ENCODE measurements around the gene GNPTAB. TPM values are rescaled to one million over a fixed set of nuclear protein-coding genes. Genes with fewer than 3 reads are reported as not detected.

The GNPTAB gene
- total RNA-seq, 1 experiment from 2014 or later: 25.4 TPM

DNA sequence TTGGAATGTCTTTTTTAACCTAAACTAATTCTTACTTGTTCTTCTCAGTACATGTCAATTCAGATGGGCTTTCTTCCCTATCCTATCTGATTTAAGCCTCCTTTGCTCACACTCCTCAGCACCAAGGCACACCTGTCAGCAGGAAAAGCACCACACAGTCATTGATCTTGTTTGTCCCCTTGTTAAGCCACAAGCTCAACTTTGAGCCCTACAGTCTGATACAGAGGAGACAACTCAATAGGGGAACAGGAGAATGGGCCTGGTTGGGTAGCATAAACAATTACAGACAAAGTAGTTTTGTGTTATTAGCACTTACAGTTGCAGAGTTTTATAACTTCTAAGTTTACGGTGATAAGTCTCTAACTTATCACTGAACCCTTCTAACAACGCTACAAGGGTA lies 62.0 kb downstream of the GNPTAB start (continued):
- TF ChIP-seq, protein P1, sequence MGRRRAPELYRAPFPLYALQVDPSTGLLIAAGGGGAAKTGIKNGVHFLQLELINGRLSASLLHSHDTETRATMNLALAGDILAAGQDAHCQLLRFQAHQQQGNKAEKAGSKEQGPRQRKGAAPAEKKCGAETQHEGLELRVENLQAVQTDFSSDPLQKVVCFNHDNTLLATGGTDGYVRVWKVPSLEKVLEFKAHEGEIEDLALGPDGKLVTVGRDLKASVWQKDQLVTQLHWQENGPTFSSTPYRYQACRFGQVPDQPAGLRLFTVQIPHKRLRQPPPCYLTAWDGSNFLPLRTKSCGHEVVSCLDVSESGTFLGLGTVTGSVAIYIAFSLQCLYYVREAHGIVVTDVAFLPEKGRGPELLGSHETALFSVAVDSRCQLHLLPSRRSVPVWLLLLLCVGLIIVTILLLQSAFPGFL (CRISPR knock-in tag; IDR thresholded peaks at IDR 0.05; ENCODE audit: borderline replicate concordance): no peak
- TF ChIP-seq, protein P2, sequence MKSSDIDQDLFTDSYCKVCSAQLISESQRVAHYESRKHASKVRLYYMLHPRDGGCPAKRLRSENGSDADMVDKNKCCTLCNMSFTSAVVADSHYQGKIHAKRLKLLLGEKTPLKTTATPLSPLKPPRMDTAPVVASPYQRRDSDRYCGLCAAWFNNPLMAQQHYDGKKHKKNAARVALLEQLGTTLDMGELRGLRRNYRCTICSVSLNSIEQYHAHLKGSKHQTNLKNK (CRISPR knock-in tag; IDR thresholded peaks at IDR 0.05): no peak

DNA sequence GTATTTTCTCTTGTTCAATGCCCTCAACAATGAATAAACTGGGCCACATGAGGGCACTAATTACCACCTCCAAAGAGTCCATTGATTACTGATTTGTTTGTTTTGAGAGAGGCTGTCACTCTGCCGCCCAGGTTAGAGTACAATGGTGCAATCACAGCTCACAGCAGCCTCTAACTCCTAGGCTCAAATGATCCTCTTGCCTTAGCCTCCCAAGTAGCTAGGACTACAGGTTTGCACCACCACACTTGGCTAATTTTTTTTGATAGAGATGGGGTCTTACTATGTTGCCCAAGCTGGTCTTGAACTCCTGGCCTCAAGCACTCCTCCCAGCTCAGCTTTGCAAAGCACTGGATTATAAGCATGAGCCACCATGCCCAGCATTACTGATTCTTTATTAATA lies 63.2 kb downstream of the GNPTAB start:
- no peaks in the 10 kb centered on the region for H3K9me3 Mint-ChIP-seq
- DNase-seq (ENCODE audit: low spot score) (no peak), ATAC-seq (no peak)
- no peaks in the 10 kb centered on the region for H3K4me1 Mint-ChIP-seq
- H3K27ac Mint-ChIP-seq: no peak overlapping the region
- TF ChIP-seq MXD4 (CRISPR knock-in tag; IDR thresholded peaks at IDR 0.05; ENCODE audit: borderline replicate concordance): no peak
- no peak for TF ChIP-seq JUN (CRISPR knock-in tag; IDR thresholded peaks at IDR 0.05)
- TF ChIP-seq ZNF138 (CRISPR knock-in tag; conservative IDR thresholded peaks at IDR 0.05): no peak
- TF ChIP-seq, protein P3, sequence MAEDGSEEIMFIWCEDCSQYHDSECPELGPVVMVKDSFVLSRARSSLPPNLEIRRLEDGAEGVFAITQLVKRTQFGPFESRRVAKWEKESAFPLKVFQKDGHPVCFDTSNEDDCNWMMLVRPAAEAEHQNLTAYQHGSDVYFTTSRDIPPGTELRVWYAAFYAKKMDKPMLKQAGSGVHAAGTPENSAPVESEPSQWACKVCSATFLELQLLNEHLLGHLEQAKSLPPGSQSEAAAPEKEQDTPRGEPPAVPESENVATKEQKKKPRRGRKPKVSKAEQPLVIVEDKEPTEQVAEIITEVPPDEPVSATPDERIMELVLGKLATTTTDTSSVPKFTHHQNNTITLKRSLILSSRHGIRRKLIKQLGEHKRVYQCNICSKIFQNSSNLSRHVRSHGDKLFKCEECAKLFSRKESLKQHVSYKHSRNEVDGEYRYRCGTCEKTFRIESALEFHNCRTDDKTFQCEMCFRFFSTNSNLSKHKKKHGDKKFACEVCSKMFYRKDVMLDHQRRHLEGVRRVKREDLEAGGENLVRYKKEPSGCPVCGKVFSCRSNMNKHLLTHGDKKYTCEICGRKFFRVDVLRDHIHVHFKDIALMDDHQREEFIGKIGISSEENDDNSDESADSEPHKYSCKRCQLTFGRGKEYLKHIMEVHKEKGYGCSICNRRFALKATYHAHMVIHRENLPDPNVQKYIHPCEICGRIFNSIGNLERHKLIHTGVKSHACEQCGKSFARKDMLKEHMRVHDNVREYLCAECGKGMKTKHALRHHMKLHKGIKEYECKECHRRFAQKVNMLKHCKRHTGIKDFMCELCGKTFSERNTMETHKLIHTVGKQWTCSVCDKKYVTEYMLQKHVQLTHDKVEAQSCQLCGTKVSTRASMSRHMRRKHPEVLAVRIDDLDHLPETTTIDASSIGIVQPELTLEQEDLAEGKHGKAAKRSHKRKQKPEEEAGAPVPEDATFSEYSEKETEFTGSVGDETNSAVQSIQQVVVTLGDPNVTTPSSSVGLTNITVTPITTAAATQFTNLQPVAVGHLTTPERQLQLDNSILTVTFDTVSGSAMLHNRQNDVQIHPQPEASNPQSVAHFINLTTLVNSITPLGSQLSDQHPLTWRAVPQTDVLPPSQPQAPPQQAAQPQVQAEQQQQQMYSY (CRISPR knock-in tag; IDR thresholded peaks at IDR 0.05): no peak
- TF ChIP-seq MYBL2 (CRISPR knock-in tag; IDR thresholded peaks at IDR 0.05): no peak
- TF ChIP-seq, protein P4, sequence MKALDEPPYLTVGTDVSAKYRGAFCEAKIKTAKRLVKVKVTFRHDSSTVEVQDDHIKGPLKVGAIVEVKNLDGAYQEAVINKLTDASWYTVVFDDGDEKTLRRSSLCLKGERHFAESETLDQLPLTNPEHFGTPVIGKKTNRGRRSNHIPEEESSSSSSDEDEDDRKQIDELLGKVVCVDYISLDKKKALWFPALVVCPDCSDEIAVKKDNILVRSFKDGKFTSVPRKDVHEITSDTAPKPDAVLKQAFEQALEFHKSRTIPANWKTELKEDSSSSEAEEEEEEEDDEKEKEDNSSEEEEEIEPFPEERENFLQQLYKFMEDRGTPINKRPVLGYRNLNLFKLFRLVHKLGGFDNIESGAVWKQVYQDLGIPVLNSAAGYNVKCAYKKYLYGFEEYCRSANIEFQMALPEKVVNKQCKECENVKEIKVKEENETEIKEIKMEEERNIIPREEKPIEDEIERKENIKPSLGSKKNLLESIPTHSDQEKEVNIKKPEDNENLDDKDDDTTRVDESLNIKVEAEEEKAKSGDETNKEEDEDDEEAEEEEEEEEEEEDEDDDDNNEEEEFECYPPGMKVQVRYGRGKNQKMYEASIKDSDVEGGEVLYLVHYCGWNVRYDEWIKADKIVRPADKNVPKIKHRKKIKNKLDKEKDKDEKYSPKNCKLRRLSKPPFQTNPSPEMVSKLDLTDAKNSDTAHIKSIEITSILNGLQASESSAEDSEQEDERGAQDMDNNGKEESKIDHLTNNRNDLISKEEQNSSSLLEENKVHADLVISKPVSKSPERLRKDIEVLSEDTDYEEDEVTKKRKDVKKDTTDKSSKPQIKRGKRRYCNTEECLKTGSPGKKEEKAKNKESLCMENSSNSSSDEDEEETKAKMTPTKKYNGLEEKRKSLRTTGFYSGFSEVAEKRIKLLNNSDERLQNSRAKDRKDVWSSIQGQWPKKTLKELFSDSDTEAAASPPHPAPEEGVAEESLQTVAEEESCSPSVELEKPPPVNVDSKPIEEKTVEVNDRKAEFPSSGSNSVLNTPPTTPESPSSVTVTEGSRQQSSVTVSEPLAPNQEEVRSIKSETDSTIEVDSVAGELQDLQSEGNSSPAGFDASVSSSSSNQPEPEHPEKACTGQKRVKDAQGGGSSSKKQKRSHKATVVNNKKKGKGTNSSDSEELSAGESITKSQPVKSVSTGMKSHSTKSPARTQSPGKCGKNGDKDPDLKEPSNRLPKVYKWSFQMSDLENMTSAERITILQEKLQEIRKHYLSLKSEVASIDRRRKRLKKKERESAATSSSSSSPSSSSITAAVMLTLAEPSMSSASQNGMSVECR (CRISPR knock-in tag; IDR thresholded peaks at IDR 0.05; ENCODE audit: borderline replicate concordance): no peak
- no peak for TF ChIP-seq NR3C1 (CRISPR knock-in tag; conservative IDR thresholded peaks at IDR 0.05; ENCODE audit: low read depth)
- CTCF ChIA-PET: interaction anchor here (1.3 kb wide), 1 partner anchor 73 kb away, joined by 4 read pairs; no protein-coding TSS in a partner anchor
- H3K27me3 Mint-ChIP-seq (ENCODE audit: low read depth): no peaks in the 10 kb centered on the region
- H3K36me3 Mint-ChIP-seq: peaks cover 14% of the 10 kb centered on the region
- POLR2A ChIA-PET: no interaction called here
- H3K4me3 Mint-ChIP-seq: no peak overlapping the region

DNA sequence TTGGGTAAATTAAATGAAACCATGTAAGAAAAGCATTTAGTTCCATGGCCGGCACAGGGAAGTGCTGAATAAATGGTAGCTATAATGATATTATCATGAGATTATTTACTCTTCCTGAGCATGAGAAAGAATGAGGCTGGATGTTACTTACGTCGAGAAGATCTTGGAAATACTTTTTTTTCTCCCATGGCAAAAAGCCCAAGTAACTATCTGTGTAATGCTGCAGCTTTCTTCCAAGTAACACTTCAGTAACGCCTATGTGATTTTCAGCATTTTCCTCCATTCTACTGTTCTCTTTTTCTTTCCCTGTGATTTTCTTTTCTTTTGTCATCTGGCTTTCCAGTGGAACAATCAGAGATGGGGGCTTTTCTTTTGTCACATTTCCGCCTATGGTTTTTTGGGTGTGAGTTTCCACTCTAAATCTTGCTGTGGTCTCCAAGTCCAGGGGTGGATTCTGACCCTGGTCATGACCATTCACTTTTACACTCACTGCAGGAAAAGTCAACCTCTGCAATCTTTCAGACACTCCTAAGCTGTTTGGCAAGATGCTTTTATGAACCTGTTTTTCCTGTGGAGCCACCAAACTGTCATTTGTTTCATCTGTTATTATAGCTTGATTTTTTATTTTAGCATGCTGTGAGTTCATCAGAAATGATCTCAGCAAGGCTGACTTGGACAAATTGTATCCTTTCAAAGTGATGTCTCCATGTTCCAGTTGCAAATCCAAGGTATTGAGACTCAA lies 66.5 kb downstream of the GNPTAB start:
- H3K27me3 Mint-ChIP-seq (ENCODE audit: low read depth): no peaks in the 10 kb centered on the region
- CTCF ChIA-PET: interaction anchor here (0.6 to 1.4 kb wide), 2 partner anchors 10 to 66 kb away, joined by 3 to 6 read pairs; no protein-coding TSS in a partner anchor
- no peaks in the 10 kb centered on the region for H3K9me3 Mint-ChIP-seq
- H3K36me3 Mint-ChIP-seq: peaks cover 5% of the 10 kb centered on the region
- DNase-seq (ENCODE audit: low spot score) (no peak), ATAC-seq (no peak)
- no peak overlapping the region for H3K4me3 Mint-ChIP-seq
- H3K27ac Mint-ChIP-seq: no peak overlapping the region
- peaks cover 8% of the 10 kb centered on the region for H3K4me1 Mint-ChIP-seq
- POLR2A ChIA-PET: interaction anchor here (0.6 kb wide), 1 partner anchor 55 kb away, joined by 9 read pairs; no protein-coding TSS in a partner anchor
- TF ChIP-seq ZNF138 (CRISPR knock-in tag; conservative IDR thresholded peaks at IDR 0.05): no peak
- no peak for TF ChIP-seq RELA (CRISPR knock-in tag; IDR thresholded peaks at IDR 0.05; ENCODE audit: borderline replicate concordance)
- TF ChIP-seq MYBL2 (CRISPR knock-in tag; IDR thresholded peaks at IDR 0.05): no peak
- no peak for TF ChIP-seq JAZF1 (CRISPR knock-in tag; IDR thresholded peaks at IDR 0.05)
- TF ChIP-seq, protein P5, sequence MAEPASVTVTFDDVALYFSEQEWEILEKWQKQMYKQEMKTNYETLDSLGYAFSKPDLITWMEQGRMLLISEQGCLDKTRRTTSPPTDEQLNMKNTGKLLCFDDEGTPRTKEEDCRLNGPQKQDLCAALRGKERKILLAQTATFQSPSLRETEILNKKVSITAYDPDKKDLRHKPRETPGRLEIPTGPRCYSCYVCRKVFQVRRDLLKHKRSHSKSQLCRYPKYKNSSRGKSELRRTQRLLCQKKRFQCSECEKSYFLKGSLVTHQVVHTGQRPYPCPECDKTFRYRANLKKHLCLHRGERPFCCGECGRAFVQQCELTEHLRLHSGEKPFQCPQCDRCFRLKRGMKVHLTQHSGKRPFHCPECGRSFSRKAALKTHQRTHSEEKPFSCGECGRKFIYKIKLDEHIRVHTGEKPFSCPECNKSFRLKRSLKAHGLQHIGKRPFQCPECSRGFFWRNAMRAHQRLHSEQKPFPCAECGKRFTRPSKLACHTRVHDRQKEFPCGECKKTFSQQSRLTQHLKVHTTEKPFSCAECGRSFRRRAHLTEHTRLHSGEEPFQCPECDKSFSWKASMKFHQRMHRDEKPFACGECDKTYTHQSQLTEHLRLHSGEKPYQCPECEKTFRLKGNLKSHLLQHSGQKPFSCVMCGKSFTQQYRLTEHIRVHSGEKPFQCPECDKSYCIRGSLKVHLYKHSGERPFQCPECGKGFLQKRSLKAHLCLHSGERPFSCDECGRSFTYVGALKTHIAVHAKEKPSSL (CRISPR knock-in tag; conservative IDR thresholded peaks at IDR 0.05): no peak
- no peak for TF ChIP-seq TCF7 (CRISPR knock-in tag; IDR thresholded peaks at IDR 0.05; ENCODE audit: low read depth)
- TF ChIP-seq, protein P6, sequence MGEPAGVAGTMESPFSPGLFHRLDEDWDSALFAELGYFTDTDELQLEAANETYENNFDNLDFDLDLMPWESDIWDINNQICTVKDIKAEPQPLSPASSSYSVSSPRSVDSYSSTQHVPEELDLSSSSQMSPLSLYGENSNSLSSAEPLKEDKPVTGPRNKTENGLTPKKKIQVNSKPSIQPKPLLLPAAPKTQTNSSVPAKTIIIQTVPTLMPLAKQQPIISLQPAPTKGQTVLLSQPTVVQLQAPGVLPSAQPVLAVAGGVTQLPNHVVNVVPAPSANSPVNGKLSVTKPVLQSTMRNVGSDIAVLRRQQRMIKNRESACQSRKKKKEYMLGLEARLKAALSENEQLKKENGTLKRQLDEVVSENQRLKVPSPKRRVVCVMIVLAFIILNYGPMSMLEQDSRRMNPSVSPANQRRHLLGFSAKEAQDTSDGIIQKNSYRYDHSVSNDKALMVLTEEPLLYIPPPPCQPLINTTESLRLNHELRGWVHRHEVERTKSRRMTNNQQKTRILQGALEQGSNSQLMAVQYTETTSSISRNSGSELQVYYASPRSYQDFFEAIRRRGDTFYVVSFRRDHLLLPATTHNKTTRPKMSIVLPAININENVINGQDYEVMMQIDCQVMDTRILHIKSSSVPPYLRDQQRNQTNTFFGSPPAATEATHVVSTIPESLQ (CRISPR knock-in tag; IDR thresholded peaks at IDR 0.05): no peak
- no peak for TF ChIP-seq NFE2L1 (CRISPR knock-in tag; IDR thresholded peaks at IDR 0.05)
- no peak for TF ChIP-seq FOXP1 (CRISPR knock-in tag; IDR thresholded peaks at IDR 0.05; ENCODE audit: borderline replicate concordance)
- TF ChIP-seq GRHL2 (CRISPR knock-in tag; IDR thresholded peaks at IDR 0.05; ENCODE audit: insufficient replicate concordance, severe bottlenecking): no peak
- no peak for TF ChIP-seq NR2C2 (CRISPR knock-in tag; IDR thresholded peaks at IDR 0.05)

Measured in WTC11 (cell line).